ENCODE data around the gene DDX41.

- no peak for TF ChIP-seq POLR2AphosphoS5 (IDR thresholded peaks at IDR 0.05; ENCODE audit: insufficient read depth in 1 of 2, low read depth in 1 of 2)
- no peak for TF ChIP-seq CTCF (IDR thresholded peaks at IDR 0.05)
- TF ChIP-seq POLR2A (IDR thresholded peaks at IDR 0.05): no peak
Measured at GRCh38 chr5:177531209-177531940, 14.6 kb upstream of the DDX41 start.

All from vagina (tissue), 2 donors.